HG03558 (cell line): ENCODE data around the gene MCM6.
"Not testable (repeated sequence)": the region's sequence is repeated elsewhere in the genome, so short reads cannot be mapped to it uniquely, and the experiment has no call there.

Experiments used
- ATAC-seq: cut with Tn5 transposase; IDR thresholded peaks from one replicate; pipeline ENCODE4 v1.9.1; 2021; ENCODE audit warnings: moderate number of reproducible peaks; ENCODE audit not compliant: unreplicated experiment; ENCODE audit errors: extremely low read depth

The MCM6 gene

GRCh38 chr2:135876066-135876711 lies at the start of gene MCM6:
TSS of gene MCM6 (minus strand) at chr2:135876443. CDS start at chr2:135876365, 78 bp downstream.
- ATAC-seq, result peak; percentile 85

- ATAC-seq, result no peak
Measured at GRCh38 chr2:135925571-135925970, 49.3 kb upstream of the MCM6 start.

DNA sequence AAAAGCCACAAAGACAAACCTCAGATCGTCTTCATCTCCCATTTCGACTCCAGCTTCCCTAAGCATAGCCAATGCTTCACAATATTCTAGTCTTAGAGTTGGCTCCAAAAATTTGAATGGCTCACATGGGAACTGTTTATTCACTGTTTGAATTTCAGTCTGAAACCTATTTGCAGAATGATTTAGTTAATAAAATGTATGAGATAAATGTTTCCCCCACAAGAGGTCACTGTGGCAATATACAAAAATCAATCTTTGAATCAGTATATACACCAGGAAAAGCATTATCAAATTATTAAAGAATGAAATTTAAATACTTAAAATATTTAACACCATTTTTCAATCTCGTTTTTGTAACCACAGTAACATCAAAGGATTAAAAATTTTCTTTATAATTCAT lies 40.0 kb upstream of the MCM6 start:
- ATAC-seq, result no peak

DNA sequence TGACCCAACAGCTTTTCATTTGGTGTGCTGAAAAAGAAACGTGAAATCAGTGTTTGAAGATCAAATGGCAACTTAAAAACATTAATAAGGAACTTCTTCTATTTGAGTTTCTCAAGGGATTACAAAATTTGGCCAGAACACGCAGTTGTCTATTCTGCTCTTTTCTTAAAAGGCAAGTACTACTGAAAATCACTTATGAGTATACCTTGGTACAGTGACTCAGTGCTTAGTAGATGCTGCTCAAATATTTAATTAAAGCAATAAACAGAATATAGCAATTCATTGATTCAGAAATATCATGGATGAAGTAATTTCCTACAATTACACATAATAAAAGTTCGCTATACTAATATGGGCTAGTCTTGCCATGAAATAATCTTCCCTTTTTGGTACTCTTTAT lies 38.2 kb upstream of the MCM6 start:
- no peak for ATAC-seq

DNA sequence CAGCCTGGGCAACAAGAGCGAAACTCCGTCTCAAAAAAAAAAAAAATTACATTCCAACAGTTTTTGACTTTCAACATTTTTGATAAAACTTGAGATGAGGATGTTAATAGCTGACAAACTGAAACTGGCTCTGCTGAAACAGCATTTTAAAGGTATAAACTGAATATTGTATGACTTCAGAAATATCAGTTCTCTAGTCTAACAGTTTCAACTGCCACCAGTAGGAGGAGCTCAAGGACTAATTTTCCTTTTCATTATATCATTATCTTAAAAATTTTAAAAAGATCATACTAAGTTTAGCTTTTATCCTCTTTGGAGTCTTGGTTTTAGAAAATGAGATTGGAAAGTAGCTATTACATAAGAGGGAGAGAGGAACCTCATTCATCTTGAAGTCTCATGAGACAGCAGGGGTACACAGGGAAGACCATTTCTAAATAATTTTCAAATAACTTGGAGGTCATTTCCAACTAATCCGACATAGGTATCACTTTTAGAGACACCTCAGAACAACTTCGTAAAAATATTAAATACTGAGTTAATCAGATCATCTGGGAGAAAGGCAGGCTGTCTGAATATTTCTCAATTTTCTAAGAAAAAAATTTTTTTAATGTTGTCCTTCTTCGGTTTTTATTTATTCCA lies 37.6 kb upstream of the MCM6 start:
- no peak for ATAC-seq

GRCh38 chr2:135909976-135910375 lies 33.7 kb upstream of the MCM6 start:
- ATAC-seq, result no peak

GRCh38 chr2:135905679-135906078 lies 29.4 kb upstream of the MCM6 start:
- no peak for ATAC-seq

GRCh38 chr2:135904341-135904989 lies 28.2 kb upstream of the MCM6 start:
- ATAC-seq, result no peak

DNA sequence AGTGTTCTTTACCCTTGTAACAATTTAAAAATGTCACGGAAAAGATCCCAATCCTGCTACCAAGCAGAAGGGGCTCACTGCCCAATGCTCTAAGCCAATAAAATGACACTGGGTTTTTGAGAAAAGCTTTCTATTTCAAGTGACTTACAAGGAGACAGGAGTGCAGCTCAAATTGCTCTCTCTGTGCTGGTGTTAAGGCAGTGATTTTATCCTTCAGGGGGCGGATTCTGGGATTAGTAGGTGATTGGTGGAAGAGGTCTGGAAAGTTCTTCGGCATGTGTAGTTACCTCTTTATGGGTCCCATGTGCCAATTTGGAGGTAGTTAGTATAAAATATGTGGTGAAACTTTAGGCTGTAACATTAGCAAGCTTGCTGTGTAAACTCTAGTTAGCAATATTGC lies 27.4 kb upstream of the MCM6 start:
- no peak for ATAC-seq

DNA sequence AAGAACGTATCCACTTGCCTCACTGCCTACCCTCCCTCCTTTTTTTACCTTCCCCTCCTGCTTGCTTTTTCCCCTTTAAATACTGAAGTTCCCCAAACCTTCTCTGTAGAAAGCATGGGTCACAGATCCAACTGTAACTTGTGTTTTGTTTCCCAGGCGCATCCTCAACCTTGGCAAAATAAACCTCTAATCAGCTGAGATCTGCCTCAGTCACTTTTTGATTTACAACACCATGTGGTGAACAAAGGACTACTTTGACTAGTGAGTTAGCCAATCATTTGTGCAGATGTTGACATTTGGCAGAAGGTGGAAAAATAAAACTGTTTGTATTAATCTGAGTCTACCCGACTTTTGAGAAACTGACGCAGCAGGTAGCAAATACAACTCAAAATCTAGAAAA lies 23.3 kb upstream of the MCM6 start:
- no peak for ATAC-seq

- no peak for ATAC-seq
Measured at GRCh38 chr2:135898234-135898786, 22.1 kb upstream of the MCM6 start.

GRCh38 chr2:135894930-135895329 lies 18.7 kb upstream of the MCM6 start:
- ATAC-seq, result no peak

- no peak for ATAC-seq
Measured at GRCh38 chr2:135893374-135893794, 17.1 kb upstream of the MCM6 start.

GRCh38 chr2:135890835-135891234 lies 14.6 kb upstream of the MCM6 start:
- no peak for ATAC-seq

- no peak for ATAC-seq
Measured at GRCh38 chr2:135890149-135890548, 13.9 kb upstream of the MCM6 start.

DNA sequence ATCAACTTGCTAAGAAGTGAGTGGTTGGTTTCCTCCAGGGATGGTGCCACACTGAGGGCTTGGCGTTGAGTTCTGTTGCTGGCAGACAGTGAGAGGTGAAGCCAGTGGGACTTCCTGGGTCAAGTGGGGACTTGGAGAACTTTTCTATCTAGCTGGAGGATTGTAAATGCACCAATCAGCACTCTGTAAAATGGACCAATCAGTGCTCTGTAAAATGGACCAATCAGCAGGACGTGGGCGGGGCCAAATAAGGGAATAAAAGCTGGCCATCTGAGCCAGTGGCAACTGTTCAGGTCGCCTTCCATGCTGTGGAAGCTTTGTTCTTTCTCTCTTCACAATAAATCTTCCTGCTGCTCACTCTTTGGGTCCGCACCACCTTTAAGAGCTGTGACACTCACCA lies 12.3 kb upstream of the MCM6 start:
- not testable (repeated sequence) for ATAC-seq

DNA sequence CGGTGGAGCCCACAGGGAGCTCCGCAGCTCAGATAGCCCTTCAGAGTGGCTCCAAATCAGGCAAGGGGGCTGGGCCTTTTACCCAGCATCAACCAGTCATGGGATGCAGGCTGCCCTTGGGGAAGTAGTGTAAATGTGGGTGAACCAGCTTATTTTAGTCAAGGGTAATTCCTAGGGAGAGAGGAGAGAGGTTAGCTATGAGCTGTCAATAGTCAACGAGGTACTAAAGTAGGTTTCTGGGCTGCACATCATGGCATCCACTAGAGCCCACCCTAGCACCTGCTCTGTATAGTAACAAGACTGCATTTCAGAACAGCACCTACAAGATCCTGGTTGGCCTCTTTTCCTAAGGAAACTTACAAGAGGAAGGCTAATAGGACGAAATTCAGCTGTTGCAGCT lies 9.5 kb upstream of the MCM6 start:
- no peak for ATAC-seq

DNA sequence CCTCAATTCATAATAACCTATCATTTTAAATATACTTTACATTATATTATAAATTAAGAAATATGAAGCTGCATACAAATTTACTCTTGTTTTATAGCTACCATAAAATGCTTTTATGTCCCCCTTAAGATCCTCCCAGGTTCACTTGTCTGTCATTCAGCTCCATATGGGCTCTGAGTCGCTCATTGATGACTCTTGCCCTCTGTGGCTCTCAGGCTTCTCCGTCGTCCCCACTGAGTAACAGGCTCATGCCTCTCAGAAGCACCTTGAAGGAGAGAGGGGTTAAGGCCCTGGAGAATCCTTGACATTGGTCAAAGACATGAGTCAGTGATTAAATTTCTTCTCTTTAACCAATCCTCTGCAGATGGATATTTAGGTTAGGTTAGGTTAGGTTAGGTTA lies 6.2 kb upstream of the MCM6 start:
- no peak for ATAC-seq

GRCh38 chr2:135876770-135877169 lies 527 bp upstream of the MCM6 start:
- not testable (repeated sequence) for ATAC-seq

- ATAC-seq, result peak; percentile 47
Measured at GRCh38 chr2:135875491-135876065, 665 bp downstream of the MCM6 start.

GRCh38 chr2:135874777-135875365 lies 1.4 kb downstream of the MCM6 start:
- no peak for ATAC-seq
